ENCODE data around the gene XYLT1. TPM values are rescaled to one million over a fixed set of nuclear protein-coding genes. Genes with fewer than 3 reads are reported as not detected.

XYLT1 gene
- total RNA-seq, 1 experiment from 2014 or later = not detected

- Histone ChIP-seq H3K4me1 (ENCODE audit: insufficient read depth, low read length) (no peaks in the 10 kb centered on the region), H3K4me2 (ENCODE audit: low read length) (no peak overlapping the region), H4K20me1 (ENCODE audit: low read length) (no peaks in the 10 kb centered on the region), H3K9me3 (ENCODE audit: low read length) (no peaks in the 10 kb centered on the region), H3K27me3 (ENCODE audit: low read length) (no peaks in the 10 kb centered on the region), H3K9me2 (replicated peaks; ENCODE audit: low read length) (no peaks in the 10 kb centered on the region), H3K9ac (ENCODE audit: low read length) (no peak overlapping the region), H3K36me3 (ENCODE audit: low read depth, low read length) (no peaks in the 10 kb centered on the region), H3K79me2 (ENCODE audit: low read length) (no peaks in the 10 kb centered on the region), H3K27ac (ENCODE audit: low read length) (no peak overlapping the region), H3K4me3 (ENCODE audit: low read length) (no peak overlapping the region), H3F3A (ENCODE audit: low read length, unreplicated experiment) (no peaks in the 10 kb centered on the region), H2AFZ (ENCODE audit: low read length) (no peak overlapping the region)
- DNase-seq (no peak), ATAC-seq (no peak)
- TF ChIP-seq CTCF (conservative IDR thresholded peaks at IDR 0.05; ENCODE audit: low read depth, low read length) (no peak), EZH2phosphoT487 (IDR thresholded peaks at IDR 0.05; ENCODE audit: borderline replicate concordance, low read length) (no peak), EZH2 (IDR thresholded peaks at IDR 0.05; ENCODE audit: low read length, unreplicated experiment) (no peak)
- ChIA-PET POLR2A (ENCODE audit: unreplicated experiment) (no interaction called here), CTCF (no interaction called here)
- intact Hi-C loops (cut with micrococcal nuclease) = no loop called here
- BruUV-seq (replicated peaks) = no TSS peak
Measured at GRCh38 chr16:17205279-17206211, 265.2 kb downstream of the XYLT1 start.

GRCh38 chr16:17204644-17205043 is 266.1 kb downstream of the XYLT1 start:
- H3K9ac ChIP-seq (ENCODE audit: low read length) = no peak overlapping the region
- intact Hi-C loops (cut with micrococcal nuclease) = no loop called here
- no peak overlapping the region for H3K27ac ChIP-seq (ENCODE audit: low read length)
- no peak overlapping the region for H2AFZ ChIP-seq (ENCODE audit: low read length)
- no peak for TF ChIP-seq EZH2 (IDR thresholded peaks at IDR 0.05; ENCODE audit: low read length, unreplicated experiment)
- no peak for TF ChIP-seq CTCF (conservative IDR thresholded peaks at IDR 0.05; ENCODE audit: low read depth, low read length)
- TF ChIP-seq EZH2phosphoT487 (IDR thresholded peaks at IDR 0.05; ENCODE audit: borderline replicate concordance, low read length) = no peak
- DNase-seq (no peak), ATAC-seq (no peak)
- H4K20me1 ChIP-seq (ENCODE audit: low read length) = no peaks in the 10 kb centered on the region
- no peaks in the 10 kb centered on the region for H3F3A ChIP-seq (ENCODE audit: low read length, unreplicated experiment)
- CTCF ChIA-PET = no interaction called here
- H3K9me2 ChIP-seq (replicated peaks; ENCODE audit: low read length) = no peaks in the 10 kb centered on the region
- POLR2A ChIA-PET (ENCODE audit: unreplicated experiment) = no interaction called here
- H3K27me3 ChIP-seq (ENCODE audit: low read length) = no peaks in the 10 kb centered on the region
- no peaks in the 10 kb centered on the region for H3K4me1 ChIP-seq (ENCODE audit: insufficient read depth, low read length)
- no peak overlapping the region for H3K4me3 ChIP-seq (ENCODE audit: low read length)
- no peaks in the 10 kb centered on the region for H3K79me2 ChIP-seq (ENCODE audit: low read length)
- no peaks in the 10 kb centered on the region for H3K36me3 ChIP-seq (ENCODE audit: low read depth, low read length)
- H3K4me2 ChIP-seq (ENCODE audit: low read length) = no peak overlapping the region
- no TSS peak for BruUV-seq (replicated peaks)
- no peaks in the 10 kb centered on the region for H3K9me3 ChIP-seq (ENCODE audit: low read length)

- Histone ChIP-seq H3K27me3 (ENCODE audit: low read length) (no peaks in the 10 kb centered on the region), H3K9ac (ENCODE audit: low read length) (no peak overlapping the region), H3K9me2 (replicated peaks; ENCODE audit: low read length) (no peaks in the 10 kb centered on the region), H3K27ac (ENCODE audit: low read length) (no peak overlapping the region), H2AFZ (ENCODE audit: low read length) (no peak overlapping the region), H3K79me2 (ENCODE audit: low read length) (no peaks in the 10 kb centered on the region), H3K4me3 (ENCODE audit: low read length) (no peak overlapping the region), H3K4me2 (ENCODE audit: low read length) (no peak overlapping the region), H3K4me1 (ENCODE audit: insufficient read depth, low read length) (no peaks in the 10 kb centered on the region), H3K9me3 (ENCODE audit: low read length) (no peaks in the 10 kb centered on the region), H3K36me3 (ENCODE audit: low read depth, low read length) (no peaks in the 10 kb centered on the region), H3F3A (ENCODE audit: low read length, unreplicated experiment) (no peaks in the 10 kb centered on the region), H4K20me1 (ENCODE audit: low read length) (no peaks in the 10 kb centered on the region)
- ATAC-seq = no peak
- intact Hi-C loops (cut with micrococcal nuclease) = no loop called here
- no TSS peak for BruUV-seq (replicated peaks)
- DNase-seq = no peak
- POLR2A ChIA-PET (ENCODE audit: unreplicated experiment) = no interaction called here
- CTCF ChIA-PET = no interaction called here
- TF ChIP-seq EZH2phosphoT487 (IDR thresholded peaks at IDR 0.05; ENCODE audit: borderline replicate concordance, low read length) (no peak), EZH2 (IDR thresholded peaks at IDR 0.05; ENCODE audit: low read length, unreplicated experiment) (no peak), CTCF (conservative IDR thresholded peaks at IDR 0.05; ENCODE audit: low read depth, low read length) (no peak)
Measured at GRCh38 chr16:17204206-17204605, 266.6 kb downstream of the XYLT1 start.
